Mesendoderm (in vitro differentiated cells): Measurements from ENCODE around the gene TMEM250.

ENCODE experiments used
- DNase-seq: peaks from one replicate; pipeline ENCODE4 v3.0.0; 2013
- H2AK5ac ChIP-seq: 2 replicates; pipeline ENCODE4 v1.6.1; 2013; ENCODE audit warnings: low read length, inconsistent platforms
- H2BK120ac ChIP-seq: 2 replicates; pipeline ENCODE4 v1.6.1; 2013; ENCODE audit warnings: low read depth, mild to moderate bottlenecking, low read length, moderate library complexity, mixed read lengths
- H2BK15ac ChIP-seq: replicated peaks from 2 replicates; pipeline ENCODE4 v1.6.1; 2013; ENCODE audit warnings: low read depth, mild to moderate bottlenecking, moderate library complexity
- H2BK5ac ChIP-seq: 2 replicates; pipeline ENCODE4 v1.6.1; 2013; ENCODE audit warnings: low read length, inconsistent platforms
- H3K18ac ChIP-seq: 2 replicates; pipeline ENCODE4 v1.6.1; 2013; ENCODE audit warnings: mild to moderate bottlenecking, low read length, mixed read lengths
- H3K23ac ChIP-seq: one replicate; pipeline ENCODE4 v1.6.1; 2013; ENCODE audit warnings: low read length
- H3K27ac ChIP-seq: 2 replicates; pipeline ENCODE4 v1.5.1; 2013; ENCODE audit warnings: low read depth, mild to moderate bottlenecking, inconsistent platforms, low read length, moderate library complexity
- H3K27me3 ChIP-seq: 2 replicates; pipeline ENCODE4 v1.6.1; 2013; ENCODE audit warnings: low read length, control low read depth, mild to moderate bottlenecking, inconsistent platforms; ENCODE audit not compliant: insufficient read depth, poor library complexity
- H3K36me3 ChIP-seq: 2 replicates; pipeline ENCODE4 v1.6.1; 2013; ENCODE audit warnings: low read length, inconsistent platforms; ENCODE audit not compliant: control insufficient read depth, insufficient read depth
- H3K4ac ChIP-seq: one replicate; pipeline ENCODE4 v1.6.1; 2013; ENCODE audit warnings: low read depth, mild to moderate bottlenecking, low read length, moderate library complexity
- H3K4me1 ChIP-seq: 2 replicates; pipeline ENCODE4 v1.6.1; 2013; ENCODE audit warnings: low read depth, low read length, inconsistent platforms; ENCODE audit not compliant: control insufficient read depth
- H3K4me2 ChIP-seq: 2 replicates; pipeline ENCODE4 v1.6.1; 2013; ENCODE audit warnings: low read length
- H3K4me3 ChIP-seq: 2 replicates; pipeline ENCODE4 v1.5.1; 2013; ENCODE audit warnings: mild to moderate bottlenecking, low read length
- H3K56ac ChIP-seq: one replicate; pipeline ENCODE4 v1.6.1; 2013; ENCODE audit warnings: low read length
- H3K79me1 ChIP-seq: 2 replicates; pipeline ENCODE4 v1.6.1; 2013; ENCODE audit warnings: low read length, inconsistent platforms
- H3K79me2 ChIP-seq: 2 replicates; pipeline ENCODE4 v1.6.1; 2013; ENCODE audit warnings: mild to moderate bottlenecking, low read length; ENCODE audit not compliant: control insufficient read depth, insufficient read depth
- H3K9ac ChIP-seq: 2 replicates; pipeline ENCODE4 v1.6.1; 2013; ENCODE audit warnings: low read length, inconsistent platforms
- H4K5ac ChIP-seq: one replicate; pipeline ENCODE4 v1.6.1; 2013; ENCODE audit warnings: low read length
- H4K8ac ChIP-seq: one replicate; pipeline ENCODE4 v1.6.1; 2013; ENCODE audit warnings: low read depth, mild to moderate bottlenecking, control low read depth, low read length, moderate library complexity
- WGBS: extraction: QIAGEN DNeasy Blood & Tissue Kit; methylation state at CpG from one replicate; pipeline ENCODE4 v1.1.7; 2013; ENCODE audit warnings: low lambda C conversion rate, missing lambda C conversion rate; ENCODE audit not compliant: insufficient coverage; ENCODE audit errors: extremely low coverage; 5-methylcytosine and 5-hydroxymethylcytosine counted together

TMEM250 gene

DNA sequence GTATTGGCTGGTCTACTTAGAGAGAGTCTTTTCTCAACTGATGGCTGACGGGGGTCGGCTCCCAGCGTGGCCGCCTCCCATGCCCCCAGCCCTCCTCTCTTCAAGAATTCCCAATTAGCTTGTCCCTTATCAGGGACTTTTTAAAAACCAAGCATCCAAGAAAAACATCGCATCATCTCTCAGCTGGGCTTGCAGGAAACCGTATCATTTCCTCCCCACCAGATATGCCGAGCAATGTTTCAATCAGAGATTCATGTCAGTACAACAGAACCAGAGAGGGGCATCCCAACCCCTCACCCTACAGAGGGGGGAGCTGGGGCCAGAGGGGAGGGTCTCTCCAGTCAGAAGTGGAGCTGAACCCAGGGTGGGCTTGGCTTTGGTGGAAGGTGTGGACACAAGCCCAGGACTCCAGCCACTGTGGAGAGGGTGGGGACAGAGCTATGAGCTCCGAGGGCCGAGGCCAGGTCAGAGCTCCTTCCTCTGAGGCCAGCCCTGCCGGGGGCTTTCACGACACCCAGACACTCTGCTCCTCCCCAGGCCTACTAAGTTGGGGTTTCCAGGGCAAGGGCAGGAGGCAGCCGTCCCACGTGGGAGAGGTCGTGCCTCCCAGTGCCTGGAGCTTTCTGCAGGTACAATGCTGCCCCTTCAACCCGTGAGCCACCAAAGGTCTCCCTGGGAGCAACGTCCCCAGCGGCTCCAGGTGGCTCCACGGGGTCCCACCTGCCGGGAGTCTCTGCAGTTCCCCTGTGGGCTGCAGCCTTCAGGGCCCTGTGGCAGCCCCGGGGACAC is 39.0 kb upstream of the TMEM250 start:
- H4K5ac ChIP-seq: no peak overlapping the region
- no peaks in the 10 kb centered on the region for H3K79me1 ChIP-seq
- H3K9ac ChIP-seq: no peak overlapping the region
- no peaks in the 10 kb centered on the region for H3K36me3 ChIP-seq
- no peak overlapping the region for H3K23ac ChIP-seq
- H3K18ac ChIP-seq: no peak overlapping the region
- H2BK5ac ChIP-seq: no peak overlapping the region
- no peak overlapping the region for H4K8ac ChIP-seq
- no peaks in the 10 kb centered on the region for H3K79me2 ChIP-seq
- no peak overlapping the region for H2BK15ac ChIP-seq
- H3K4me3 ChIP-seq: no peak overlapping the region
- no peak overlapping the region for H2AK5ac ChIP-seq
- no peaks in the 10 kb centered on the region for H3K4me1 ChIP-seq
- no peak overlapping the region for H2BK120ac ChIP-seq
- no peak for DNase-seq
- no peaks in the 10 kb centered on the region for H3K27me3 ChIP-seq
- no peak overlapping the region for H3K56ac ChIP-seq
- no peak overlapping the region for H3K27ac ChIP-seq
- H3K4ac ChIP-seq: no peak overlapping the region
- no peak overlapping the region for H3K4me2 ChIP-seq
- WGBS: no CpG with 5 or more reads among the region's 20 CpGs

DNA sequence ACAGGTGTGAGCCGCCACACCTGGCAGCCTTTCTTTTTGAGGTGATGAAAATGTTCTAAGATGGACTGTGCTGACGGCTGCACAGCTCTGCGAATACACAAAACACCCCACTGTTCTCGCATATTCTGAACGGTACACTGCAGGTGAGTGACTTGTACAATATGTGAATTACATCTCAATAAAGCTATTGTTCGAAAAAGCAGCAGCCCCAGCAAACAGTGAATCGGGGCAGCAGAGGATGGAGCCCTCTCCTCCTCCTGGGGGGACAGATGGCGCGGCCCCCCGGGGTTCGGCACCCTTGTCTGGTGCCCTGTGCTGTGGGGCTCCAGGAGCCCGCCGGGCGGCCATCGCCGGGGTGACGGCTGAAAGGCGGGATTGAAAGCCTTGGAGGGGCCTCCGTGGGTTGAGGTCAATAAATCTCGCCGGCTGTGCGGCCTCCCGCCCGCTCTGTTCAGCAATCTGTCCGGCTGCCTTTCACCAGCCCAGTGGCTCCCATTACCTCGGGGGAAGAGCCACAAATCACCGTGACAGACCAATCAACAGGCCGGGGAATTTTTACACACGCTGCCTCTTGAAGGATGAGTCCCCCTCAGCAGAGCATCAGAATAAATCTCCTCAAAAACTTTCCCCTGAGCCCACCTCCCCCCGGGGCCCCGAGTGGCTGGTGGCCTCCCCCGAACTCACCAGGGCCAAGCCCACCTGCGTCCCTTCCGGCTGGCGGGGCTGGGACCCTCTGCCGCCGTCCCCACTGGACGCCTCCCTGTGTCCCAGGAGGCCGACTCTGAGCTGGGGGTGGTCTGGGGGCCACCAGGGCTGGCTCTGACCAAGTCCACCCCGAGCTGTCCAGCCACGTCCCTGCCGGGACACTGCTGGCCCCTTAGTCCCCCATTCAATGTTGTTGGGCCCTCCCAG is 37.8 kb upstream of the TMEM250 start:
- Histone ChIP-seq H3K4me2 (no peak overlapping the region), H4K8ac (no peak overlapping the region), H3K4me1 (peaks cover 2% of the 10 kb centered on the region), H3K56ac (no peak overlapping the region), H2BK5ac (no peak overlapping the region), H3K79me2 (no peaks in the 10 kb centered on the region), H3K27ac (no peak overlapping the region), H3K9ac (no peak overlapping the region), H4K5ac (no peak overlapping the region), H3K36me3 (no peaks in the 10 kb centered on the region), H3K79me1 (no peaks in the 10 kb centered on the region), H2BK15ac (no peak overlapping the region), H3K4ac (no peak overlapping the region), H3K18ac (no peak overlapping the region), H3K27me3 (no peaks in the 10 kb centered on the region), H3K4me3 (no peak overlapping the region), H2AK5ac (no peak overlapping the region), H2BK120ac (no peak overlapping the region), H3K23ac (no peak overlapping the region)
- WGBS: no CpG with 5 or more reads among the region's 42 CpGs
- DNase-seq: no peak

DNA sequence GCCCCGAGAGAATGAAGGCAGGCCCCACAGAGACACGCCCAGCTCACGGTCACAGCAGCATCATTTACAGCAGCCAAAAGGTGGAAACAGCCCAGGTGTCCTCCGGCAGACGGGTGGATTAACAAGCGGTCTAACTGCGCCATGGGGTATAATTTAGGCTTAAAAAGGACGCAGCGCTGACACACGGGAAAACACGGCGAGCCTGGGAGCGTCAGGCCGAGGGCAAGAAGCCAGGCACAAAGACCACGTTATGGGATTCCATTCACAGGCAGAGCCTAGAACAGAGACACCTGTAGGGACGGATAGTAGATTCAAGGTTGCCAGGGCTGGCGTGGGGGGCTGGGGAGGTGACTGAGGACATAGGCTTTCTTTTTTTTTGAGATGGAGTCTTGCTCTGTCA is 36.9 kb upstream of the TMEM250 start:
- no CpG with 5 or more reads among the region's 17 CpGs for WGBS
- H3K18ac ChIP-seq: no peak overlapping the region
- H3K27ac ChIP-seq: no peak overlapping the region

DNA sequence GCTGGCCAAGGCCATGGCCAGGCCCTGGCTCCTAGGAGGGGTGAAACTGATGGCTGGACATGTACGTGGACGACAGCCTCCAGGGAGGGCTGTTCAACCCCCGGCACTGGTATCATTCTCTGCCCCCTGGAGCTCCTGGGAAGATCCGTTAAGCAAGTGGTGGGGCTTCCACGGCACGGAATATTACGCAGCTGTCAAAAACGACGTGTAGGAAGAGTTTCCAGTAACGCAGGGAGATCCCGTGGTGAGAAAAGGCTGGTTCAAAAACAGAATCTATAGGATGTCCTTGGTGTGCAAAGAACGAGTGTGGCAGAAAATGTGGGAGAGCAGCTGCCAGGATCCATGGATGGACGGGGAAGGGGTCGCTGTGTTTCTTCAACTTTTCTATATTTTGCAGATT is 36.3 kb upstream of the TMEM250 start:
- peaks cover 7% of the 10 kb centered on the region for H3K4me1 ChIP-seq
- H3K79me2 ChIP-seq: no peaks in the 10 kb centered on the region
- H3K27ac ChIP-seq: no peak overlapping the region
- no peak overlapping the region for H3K4me2 ChIP-seq
- no peak overlapping the region for H3K9ac ChIP-seq
- H3K4me3 ChIP-seq: no peak overlapping the region
- H2BK5ac ChIP-seq: no peak overlapping the region
- H4K8ac ChIP-seq: no peak overlapping the region
- H3K27me3 ChIP-seq: no peaks in the 10 kb centered on the region
- H3K18ac ChIP-seq: no peak overlapping the region
- no CpG with 5 or more reads among the region's 14 CpGs for WGBS
- H2BK15ac ChIP-seq: no peak overlapping the region
- DNase-seq: no peak
- H4K5ac ChIP-seq: no peak overlapping the region
- H3K36me3 ChIP-seq: no peaks in the 10 kb centered on the region
- no peak overlapping the region for H3K56ac ChIP-seq
- no peak overlapping the region for H2AK5ac ChIP-seq
- H3K79me1 ChIP-seq: no peaks in the 10 kb centered on the region
- H3K4ac ChIP-seq: no peak overlapping the region
- H2BK120ac ChIP-seq: no peak overlapping the region
- no peak overlapping the region for H3K23ac ChIP-seq

More for the DNA sequence above, 36.9 kb upstream of the TMEM250 start:
- Histone ChIP-seq H3K79me2 (no peaks in the 10 kb centered on the region), H3K4me2 (no peak overlapping the region), H2AK5ac (no peak overlapping the region), H4K8ac (no peak overlapping the region), H2BK120ac (no peak overlapping the region), H3K4me1 (peaks cover 7% of the 10 kb centered on the region), H3K27me3 (no peaks in the 10 kb centered on the region), H2BK15ac (no peak overlapping the region), H3K36me3 (no peaks in the 10 kb centered on the region), H3K4me3 (no peak overlapping the region), H3K79me1 (no peaks in the 10 kb centered on the region), H3K9ac (no peak overlapping the region), H3K4ac (no peak overlapping the region), H3K23ac (no peak overlapping the region), H2BK5ac (no peak overlapping the region), H4K5ac (no peak overlapping the region), H3K56ac (no peak overlapping the region)
- no peak for DNase-seq

DNA sequence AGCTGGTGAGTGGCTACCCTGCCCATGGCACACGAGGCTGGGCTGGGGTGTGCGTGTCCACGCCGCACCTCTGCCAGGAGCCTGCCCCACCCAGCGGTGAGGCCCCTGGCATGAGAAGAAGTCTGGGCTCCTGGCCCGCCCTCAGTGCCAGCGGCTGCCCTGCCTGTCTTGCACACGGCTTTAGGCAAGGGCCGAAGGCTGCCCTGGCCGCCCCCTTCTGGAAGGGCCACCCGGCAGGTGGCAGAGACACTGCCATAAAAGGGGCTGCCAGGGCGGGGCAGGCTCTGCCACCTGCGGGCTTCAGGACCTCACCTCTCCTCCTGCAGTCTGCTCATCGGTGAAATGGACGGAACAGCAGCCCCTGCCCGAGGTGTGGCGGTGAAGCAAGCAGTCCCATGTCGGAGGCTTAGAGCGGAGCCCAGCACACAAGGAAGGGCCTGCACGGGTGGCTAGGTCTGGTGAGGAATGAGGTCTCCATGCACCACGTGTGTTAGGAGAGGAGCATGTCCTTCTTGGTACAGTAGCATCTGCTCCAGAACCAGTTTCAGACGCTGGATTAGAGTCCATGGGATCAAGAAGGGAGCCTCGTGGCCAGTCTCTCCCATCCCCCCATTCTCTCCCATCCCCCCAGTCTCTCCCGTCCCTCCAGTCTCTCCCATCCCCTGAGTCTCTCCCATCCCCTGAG is 34.8 kb upstream of the TMEM250 start:
- H3K27me3 ChIP-seq: no peaks in the 10 kb centered on the region
- DNase-seq: no peak
- no peaks in the 10 kb centered on the region for H3K36me3 ChIP-seq

More for the DNA sequence above, 34.8 kb upstream of the TMEM250 start:
- H3K56ac ChIP-seq: no peak overlapping the region
- no peak overlapping the region for H3K23ac ChIP-seq
- H2BK15ac ChIP-seq: no peak overlapping the region
- H3K9ac ChIP-seq: no peak overlapping the region
- no peak overlapping the region for H3K4ac ChIP-seq
- H4K8ac ChIP-seq: no peak overlapping the region
- no peak overlapping the region for H3K18ac ChIP-seq
- H2AK5ac ChIP-seq: no peak overlapping the region
- H2BK5ac ChIP-seq: no peak overlapping the region
- no peak overlapping the region for H3K27ac ChIP-seq
- no peaks in the 10 kb centered on the region for H3K79me2 ChIP-seq
- H2BK120ac ChIP-seq: no peak overlapping the region
- WGBS: no CpG with 5 or more reads among the region's 24 CpGs
- H3K4me2 ChIP-seq: no peak overlapping the region
- no peaks in the 10 kb centered on the region for H3K79me1 ChIP-seq
- H4K5ac ChIP-seq: no peak overlapping the region
- no peak overlapping the region for H3K4me3 ChIP-seq
- H3K4me1 ChIP-seq: peaks cover 7% of the 10 kb centered on the region
